Measurements from ENCODE around the gene OGA. TPM values are rescaled to one million over a fixed set of nuclear protein-coding genes. Genes with fewer than 3 reads are reported as not detected.

The OGA gene
- total and polyA plus RNA-seq, 2 of the 8 experiments (the other 6 are each of a cell fraction or from before 2014, with no cell fraction given), result 31.2 to 107 TPM

GRCh38 chr10:101779544-101780186, 38.6 kb downstream of the OGA start (continued):
- TF ChIP-seq RAD21 (IDR thresholded peaks at IDR 0.05 in 1 of 2, conservative IDR thresholded peaks at IDR 0.05 in 1 of 2; ENCODE audit: low read depth in 2 of 2, low read length in 2 of 2) (peak; percentile 46 to 65), MAX (IDR thresholded peaks at IDR 0.05) (peak; percentile 96), KDM4A (IDR thresholded peaks at IDR 0.05; ENCODE audit: low read depth, low read length, severe bottlenecking) (peak; percentile 72), MAFK (IDR thresholded peaks at IDR 0.05; ENCODE audit: low read depth, low read length) (no peak), HDAC2 (IDR thresholded peaks at IDR 0.05; ENCODE audit: borderline replicate concordance in 1 of 2, low read depth in 2 of 2, low read length in 2 of 2) (peak; percentile 30 to 71; a peak in 1 of 4 replicates), KDM1A (IDR thresholded peaks at IDR 0.05; ENCODE audit: borderline replicate concordance, low read length) (peak; percentile 65; the same call in 1 of the 2 replicates), TBP (IDR thresholded peaks at IDR 0.05; ENCODE audit: low read depth, low read length) (0 out of 2 replicates have a peak, but pooled peaks have one; percentile 31), NANOG (IDR thresholded peaks at IDR 0.05; ENCODE audit: insufficient read depth, low read depth, low read length, poor library complexity, severe bottlenecking) (peak; percentile 58), BACH1 (IDR thresholded peaks at IDR 0.05; ENCODE audit: low read length) (0 out of 2 replicates have a peak, but pooled peaks have one; percentile 32), POLR2AphosphoS5 (IDR thresholded peaks at IDR 0.05; ENCODE audit: low read depth, low read length) (no peak), JUND (IDR thresholded peaks at IDR 0.05; ENCODE audit: low read length) (peak; percentile 27; the same call in 1 of the 2 replicates)

Data from H1 (cell line).